ENCODE data around the gene EFR3B. TPM values are rescaled to one million over a fixed set of nuclear protein-coding genes. Genes with fewer than 3 reads are reported as not detected.

The EFR3B gene
- total RNA-seq, 2 experiments from 2014 or later, result not detected

DNA sequence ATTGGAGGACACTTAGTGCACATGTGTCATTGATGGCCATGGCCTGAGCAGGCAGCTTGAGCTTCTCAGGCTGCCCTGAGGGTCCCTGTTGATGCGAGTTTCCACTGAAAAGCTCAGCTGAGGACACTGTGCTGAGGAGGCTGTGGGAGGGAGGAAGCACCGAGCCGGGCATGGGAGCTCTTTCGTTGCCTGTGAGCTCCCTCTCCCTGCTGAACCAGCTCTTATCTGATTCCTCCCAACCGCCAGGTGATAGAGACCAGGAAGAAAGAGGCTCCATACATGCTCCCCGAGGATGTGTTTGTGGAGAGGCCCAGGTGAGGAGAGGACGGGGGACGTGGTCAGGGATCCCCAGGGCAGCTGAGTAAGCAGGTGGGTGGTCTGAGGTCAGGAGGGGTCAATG, 99.2 kb downstream of the EFR3B start:
- H4K20me1 ChIP-seq (ENCODE audit: insufficient read depth, low read length), result no peaks in the 10 kb centered on the region
- H3K9me2 ChIP-seq (ENCODE audit: insufficient read depth, low read length), result no peaks in the 10 kb centered on the region
- DNase-seq (ENCODE audit: low spot score), result no peak
- no peak overlapping the region for H2AFZ ChIP-seq (ENCODE audit: low read length)
- H3K4me2 ChIP-seq (ENCODE audit: low read length), result no peak overlapping the region
- POLR2A ChIA-PET, result no interaction called here
- no peaks in the 10 kb centered on the region for H3K79me2 ChIP-seq (ENCODE audit: insufficient read depth, low read depth, low read length)
- H3K36me3 ChIP-seq (ENCODE audit: insufficient read depth, low read length), result no peaks in the 10 kb centered on the region
- no peaks in the 10 kb centered on the region for H3K9me3 ChIP-seq (ENCODE audit: low read length)
- TF ChIP-seq, protein P1, sequence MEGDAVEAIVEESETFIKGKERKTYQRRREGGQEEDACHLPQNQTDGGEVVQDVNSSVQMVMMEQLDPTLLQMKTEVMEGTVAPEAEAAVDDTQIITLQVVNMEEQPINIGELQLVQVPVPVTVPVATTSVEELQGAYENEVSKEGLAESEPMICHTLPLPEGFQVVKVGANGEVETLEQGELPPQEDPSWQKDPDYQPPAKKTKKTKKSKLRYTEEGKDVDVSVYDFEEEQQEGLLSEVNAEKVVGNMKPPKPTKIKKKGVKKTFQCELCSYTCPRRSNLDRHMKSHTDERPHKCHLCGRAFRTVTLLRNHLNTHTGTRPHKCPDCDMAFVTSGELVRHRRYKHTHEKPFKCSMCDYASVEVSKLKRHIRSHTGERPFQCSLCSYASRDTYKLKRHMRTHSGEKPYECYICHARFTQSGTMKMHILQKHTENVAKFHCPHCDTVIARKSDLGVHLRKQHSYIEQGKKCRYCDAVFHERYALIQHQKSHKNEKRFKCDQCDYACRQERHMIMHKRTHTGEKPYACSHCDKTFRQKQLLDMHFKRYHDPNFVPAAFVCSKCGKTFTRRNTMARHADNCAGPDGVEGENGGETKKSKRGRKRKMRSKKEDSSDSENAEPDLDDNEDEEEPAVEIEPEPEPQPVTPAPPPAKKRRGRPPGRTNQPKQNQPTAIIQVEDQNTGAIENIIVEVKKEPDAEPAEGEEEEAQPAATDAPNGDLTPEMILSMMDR (conservative IDR thresholded peaks at IDR 0.05; ENCODE audit: low read length), result no peak
- TF ChIP-seq EZH2phosphoT487 (IDR thresholded peaks at IDR 0.05; ENCODE audit: borderline replicate concordance, low read depth, low read length), result no peak
- no TSS peak for BruUV-seq (replicated peaks)
- CTCF ChIA-PET (ENCODE audit: unreplicated experiment), result no interaction called here
- H3K4me1 ChIP-seq (ENCODE audit: insufficient read depth, low read length, poor library complexity, severe bottlenecking), result no peaks in the 10 kb centered on the region
- H3K27ac ChIP-seq (ENCODE audit: low read depth, low read length, poor library complexity, severe bottlenecking), result no peak overlapping the region
- no peak overlapping the region for H3K4me3 ChIP-seq (ENCODE audit: low read depth, low read length, poor library complexity, severe bottlenecking)
- intact Hi-C loops (cut with micrococcal nuclease; ENCODE audit: unreplicated experiment), result no loop called here

DNA sequence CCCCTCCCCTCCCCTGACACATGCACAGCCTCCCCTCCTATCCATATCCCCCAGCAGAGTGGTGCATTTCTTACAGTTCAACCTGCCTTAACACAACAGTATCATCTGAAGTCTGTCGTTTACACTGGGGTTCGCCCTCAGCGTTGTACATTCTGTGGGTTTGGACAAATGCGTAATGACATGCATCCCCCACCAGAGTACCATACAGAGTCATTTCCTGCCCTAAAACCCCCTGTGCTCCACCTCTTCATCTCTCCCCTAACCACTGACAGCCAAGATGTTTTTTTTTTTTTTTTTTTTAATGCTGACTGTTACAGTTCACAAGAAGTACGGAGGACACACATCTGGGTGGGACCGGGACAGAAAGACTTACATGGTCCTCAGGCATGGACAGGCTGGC, 103.9 kb downstream of the EFR3B start:
- no peak overlapping the region for H3K4me3 ChIP-seq (ENCODE audit: low read depth, low read length, poor library complexity, severe bottlenecking)
- H3K9me2 ChIP-seq (ENCODE audit: insufficient read depth, low read length), result no peaks in the 10 kb centered on the region
- no peaks in the 10 kb centered on the region for H3K4me1 ChIP-seq (ENCODE audit: insufficient read depth, low read length, poor library complexity, severe bottlenecking)
- H3K27ac ChIP-seq (ENCODE audit: low read depth, low read length, poor library complexity, severe bottlenecking), result no peak overlapping the region
- no peak overlapping the region for H3K4me2 ChIP-seq (ENCODE audit: low read length)
- H2AFZ ChIP-seq (ENCODE audit: low read length), result no peak overlapping the region
- intact Hi-C loops (cut with micrococcal nuclease; ENCODE audit: unreplicated experiment), result no loop called here
- POLR2A ChIA-PET, result interaction anchor here (0.5 kb wide), 1 partner anchor 572 kb away, joined by 4 read pairs; no protein-coding TSS in a partner anchor
- no peaks in the 10 kb centered on the region for H3K79me2 ChIP-seq (ENCODE audit: insufficient read depth, low read depth, low read length)
- no TSS peak for BruUV-seq (replicated peaks)
- no peaks in the 10 kb centered on the region for H3K9me3 ChIP-seq (ENCODE audit: low read length)
- TF ChIP-seq, protein P1 (conservative IDR thresholded peaks at IDR 0.05; ENCODE audit: low read length), result no peak
- no peak for TF ChIP-seq EZH2phosphoT487 (IDR thresholded peaks at IDR 0.05; ENCODE audit: borderline replicate concordance, low read depth, low read length)
- CTCF ChIA-PET (ENCODE audit: unreplicated experiment), result no interaction called here
- H4K20me1 ChIP-seq (ENCODE audit: insufficient read depth, low read length), result no peaks in the 10 kb centered on the region
- DNase-seq (ENCODE audit: low spot score), result no peak
- H3K36me3 ChIP-seq (ENCODE audit: insufficient read depth, low read length), result no peaks in the 10 kb centered on the region

DNA sequence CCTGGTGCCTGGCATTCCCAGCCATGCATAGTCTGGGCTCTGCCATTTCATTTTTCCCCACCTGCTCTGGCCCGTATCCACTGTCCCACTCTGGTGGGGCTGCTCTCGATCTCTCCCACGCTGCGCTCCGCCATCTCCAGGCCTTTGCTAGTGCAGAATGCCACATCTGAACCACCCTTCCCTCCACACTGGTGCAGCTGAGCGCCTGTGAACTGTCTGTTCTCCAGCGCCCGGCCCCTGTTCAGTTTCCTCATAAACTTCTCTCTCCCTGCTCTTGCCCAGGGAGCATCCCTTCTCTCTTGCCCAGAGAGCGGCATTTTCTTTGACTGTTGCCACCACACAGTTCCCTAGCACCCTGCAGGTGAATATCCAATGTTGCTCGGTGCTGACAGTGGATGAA, 105.0 kb downstream of the EFR3B start:
- intact Hi-C loops (cut with micrococcal nuclease; ENCODE audit: unreplicated experiment), result no loop called here
- Histone ChIP-seq H3K9me3 (ENCODE audit: low read length) (no peaks in the 10 kb centered on the region), H3K4me1 (ENCODE audit: insufficient read depth, low read length, poor library complexity, severe bottlenecking) (no peaks in the 10 kb centered on the region), H3K36me3 (ENCODE audit: insufficient read depth, low read length) (no peaks in the 10 kb centered on the region), H3K4me2 (ENCODE audit: low read length) (no peak overlapping the region), H3K9me2 (ENCODE audit: insufficient read depth, low read length) (no peaks in the 10 kb centered on the region), H2AFZ (ENCODE audit: low read length) (no peak overlapping the region), H3K79me2 (ENCODE audit: insufficient read depth, low read depth, low read length) (no peaks in the 10 kb centered on the region), H3K27ac (ENCODE audit: low read depth, low read length, poor library complexity, severe bottlenecking) (no peak overlapping the region), H4K20me1 (ENCODE audit: insufficient read depth, low read length) (no peaks in the 10 kb centered on the region), H3K4me3 (ENCODE audit: low read depth, low read length, poor library complexity, severe bottlenecking) (no peak overlapping the region)
- CTCF ChIA-PET (ENCODE audit: unreplicated experiment), result no interaction called here
- no TSS peak for BruUV-seq (replicated peaks)
- TF ChIP-seq EZH2phosphoT487 (IDR thresholded peaks at IDR 0.05; ENCODE audit: borderline replicate concordance, low read depth, low read length), result no peak
- TF ChIP-seq, protein P1 (conservative IDR thresholded peaks at IDR 0.05; ENCODE audit: low read length), result no peak
- POLR2A ChIA-PET, result interaction anchor here (1.2 kb wide), 1 partner anchor 47 kb away, joined by 4 read pairs; no protein-coding TSS in a partner anchor
- DNase-seq (ENCODE audit: low spot score), result no peak

Measured in OCI-LY7 (cell line).